Vagina (tissue), 2 donors: ENCODE data around the gene STEAP4. TPM values are rescaled to one million over a fixed set of nuclear protein-coding genes. Genes with fewer than 3 reads are reported as not detected.

Source experiments
- DNase-seq, 2 donors: peaks; one replicate each; pipeline ENCODE4 v3.0.0-alpha.2; 2017; ENCODE audit errors: extremely low spot score in 2 of 2
- H3K27ac ChIP-seq: fragments of 200-600 bp; sonication (generic); one replicate; pipeline ENCODE4 v1.5.1; 2019
- H3K27me3 ChIP-seq: fragments of 200-600 bp; sonication (generic); one replicate; pipeline ENCODE4 v1.5.1; 2019
- H3K36me3 ChIP-seq, 2 donors: fragments of 200-600 bp; sonication (generic); one replicate each; pipeline ENCODE4 v1.5.1; 2017 to 2019
- H3K4me1 ChIP-seq: fragments of 200-600 bp; sonication (generic); one replicate; pipeline ENCODE4 v1.5.1; 2019
- H3K4me3 ChIP-seq, 2 donors: fragments of 200-600 bp; sonication (generic); 1 replicate in 1 of 2; 2 replicates in 1 of 2; pipeline ENCODE4 v1.5.1; 2016 to 2019
- H3K9me3 ChIP-seq: fragments of 200-600 bp; sonication (generic); one replicate; pipeline ENCODE4 v1.5.1; 2019
- CTCF ChIP-seq, 3 experiments: fragments of 450-650 bp in 2 of 3; fragments of 200-600 bp in 1 of 3; sonication (generic) in 1 of 3; IDR thresholded peaks; one replicate each; pipeline ENCODE4 v1.5.1; 2017 to 2019; ENCODE audit warnings: antibody characterized with exemption in 3 of 3, mild to moderate bottlenecking in 2 of 3, moderate library complexity in 2 of 3
- POLR2A ChIP-seq, 2 donors: fragments of 450-650 bp; IDR thresholded peaks; one replicate each; pipeline ENCODE4 v1.6.1; 2017; ENCODE audit warnings: antibody characterized with exemption in 2 of 2, mild to moderate bottlenecking in 2 of 2, moderate library complexity in 2 of 2
- POLR2AphosphoS5 ChIP-seq, 2 donors: sonication (generic); formaldehyde crosslinking; IDR thresholded peaks; one replicate each; pipeline ENCODE4 v1.9.0; 2017; ENCODE audit warnings: antibody characterized with exemption in 2 of 2, mild to moderate bottlenecking in 2 of 2, low read depth in 1 of 2; ENCODE audit not compliant: insufficient read depth in 1 of 2
- intact Hi-C: fragments of 100-400 bp; cut with DNase I; formaldehyde crosslinking; loops from one replicate; pipeline ENCODE4 v1.15.1; 2023
- total RNA-seq: library from RNA; depleted of rRNA; stranded (reverse); fragments of >200 nt; gene quantifications from one replicate; pipeline ENCODE4 v1.2.3, GENCODE V29; 2016

STEAP4 gene
- total RNA-seq: 41.7 TPM

GRCh38 chr7:88306590-88307048 lies at the start of gene STEAP4:
TSS of gene STEAP4 (minus strand) at chr7:88306894. CDS start at chr7:88284269, 22,625 bp downstream.
- no peak for DNase-seq
- intact Hi-C loops: no loop called here
- Histone ChIP-seq H3K27ac (no peak within 1 kb of the TSS), H3K9me3 (no peaks in the 10 kb centered on the region), H3K4me1 (peaks cover 10% of the 10 kb centered on the region), H3K27me3 (no peaks in the 10 kb centered on the region), H3K36me3 (no peaks in the 10 kb centered on the region), H3K4me3 (peak within 1 kb of the TSS; percentile 37 to 40)
- TF ChIP-seq POLR2A (IDR thresholded peaks at IDR 0.05): no peak
- TF ChIP-seq POLR2AphosphoS5 (IDR thresholded peaks at IDR 0.05; ENCODE audit: insufficient read depth in 1 of 2, low read depth in 1 of 2): peak; percentile 35 to 79
- TF ChIP-seq CTCF (IDR thresholded peaks at IDR 0.05): no peak

DNA sequence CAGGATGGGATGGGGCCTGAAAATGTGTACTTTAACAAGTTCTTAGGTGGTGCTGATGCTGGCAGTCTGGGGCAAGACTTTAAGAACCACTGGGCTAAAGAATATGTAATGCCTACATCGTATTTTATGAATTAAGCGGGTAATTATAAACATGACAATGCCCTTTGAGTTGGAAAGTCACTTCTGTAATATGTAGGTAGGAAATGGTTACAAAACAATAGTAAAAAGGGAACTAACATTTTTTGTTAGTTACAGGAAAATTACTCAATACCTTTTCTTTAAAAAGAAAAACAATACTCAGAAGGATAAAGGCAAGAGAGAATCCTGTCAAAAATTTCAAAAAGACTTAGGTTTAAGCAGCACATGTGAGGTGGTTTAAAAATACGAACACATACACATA lies 48.3 kb upstream of the STEAP4 start:
- Histone ChIP-seq H3K9me3 (no peaks in the 10 kb centered on the region), H3K4me3 (no peak overlapping the region), H3K4me1 (no peaks in the 10 kb centered on the region), H3K27me3 (no peaks in the 10 kb centered on the region), H3K36me3 (no peaks in the 10 kb centered on the region), H3K27ac (no peak overlapping the region)
- intact Hi-C loops: no loop called here
- TF ChIP-seq POLR2AphosphoS5 (IDR thresholded peaks at IDR 0.05; ENCODE audit: insufficient read depth in 1 of 2, low read depth in 1 of 2) (no peak), CTCF (IDR thresholded peaks at IDR 0.05) (no peak), POLR2A (IDR thresholded peaks at IDR 0.05) (no peak)
- no peak for DNase-seq

GRCh38 chr7:88350118-88350517 lies 43.4 kb upstream of the STEAP4 start:
- intact Hi-C loops: no loop called here
- no peak overlapping the region for H3K27ac ChIP-seq
- H3K4me1 ChIP-seq: no peaks in the 10 kb centered on the region

DNA sequence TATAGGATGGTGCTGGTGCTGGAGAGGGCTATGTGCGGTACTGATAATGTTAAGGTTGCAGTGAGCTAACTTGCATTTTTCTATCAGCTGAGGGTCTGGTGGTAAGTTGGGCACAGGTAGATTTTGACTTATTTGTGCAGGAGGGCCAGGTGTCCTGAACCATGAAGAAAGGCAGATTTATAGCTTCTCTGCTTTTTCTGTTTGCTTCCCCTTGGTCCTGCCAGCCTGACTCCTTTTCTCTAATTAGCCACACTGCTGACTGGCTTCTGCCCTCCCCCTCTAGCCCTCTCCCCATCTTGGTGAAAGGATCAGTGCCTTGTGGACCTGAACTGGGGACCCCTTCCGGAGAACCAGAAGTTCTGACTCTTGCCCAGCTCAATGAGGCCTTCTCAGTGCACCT lies 40.8 kb upstream of the STEAP4 start:
- intact Hi-C loops: no loop called here
- Histone ChIP-seq H3K27ac (no peak overlapping the region), H3K27me3 (no peaks in the 10 kb centered on the region), H3K4me3 (no peak overlapping the region), H3K9me3 (no peaks in the 10 kb centered on the region), H3K36me3 (no peaks in the 10 kb centered on the region), H3K4me1 (no peaks in the 10 kb centered on the region)
- no peak for DNase-seq
- no peak for TF ChIP-seq CTCF (IDR thresholded peaks at IDR 0.05)
- TF ChIP-seq POLR2AphosphoS5 (IDR thresholded peaks at IDR 0.05; ENCODE audit: insufficient read depth in 1 of 2, low read depth in 1 of 2): no peak
- no peak for TF ChIP-seq POLR2A (IDR thresholded peaks at IDR 0.05)

More at GRCh38 chr7:88350118-88350517, 43.4 kb upstream of the STEAP4 start:
- no peak overlapping the region for H3K4me3 ChIP-seq
- H3K9me3 ChIP-seq: no peaks in the 10 kb centered on the region
- H3K27me3 ChIP-seq: no peaks in the 10 kb centered on the region
- H3K36me3 ChIP-seq: no peaks in the 10 kb centered on the region
- DNase-seq: no peak
- TF ChIP-seq POLR2A (IDR thresholded peaks at IDR 0.05) (no peak), CTCF (IDR thresholded peaks at IDR 0.05) (no peak), POLR2AphosphoS5 (IDR thresholded peaks at IDR 0.05; ENCODE audit: insufficient read depth in 1 of 2, low read depth in 1 of 2) (no peak)

- Histone ChIP-seq H3K36me3 (no peaks in the 10 kb centered on the region), H3K9me3 (no peaks in the 10 kb centered on the region), H3K4me1 (no peaks in the 10 kb centered on the region), H3K4me3 (no peak overlapping the region), H3K27me3 (no peaks in the 10 kb centered on the region), H3K27ac (no peak overlapping the region)
- intact Hi-C loops: no loop called here
- DNase-seq: no peak
- no peak for TF ChIP-seq POLR2A (IDR thresholded peaks at IDR 0.05)
- TF ChIP-seq CTCF (IDR thresholded peaks at IDR 0.05): no peak
Measured at GRCh38 chr7:88347090-88347489, 40.4 kb upstream of the STEAP4 start.
